ENCODE data around the gene MORF4L2.
A peak's percentile ranks its signal among the peaks of the same experiment; 100 is the strongest.

MORF4L2 gene

GRCh38 chrX:103686199-103687072 lies at the start of gene MORF4L2:
Gene MORF4L2 (minus strand): TSS chrX:103686699. CDS start chrX:103677027, 9,672 bp downstream.
- DNase-seq (ENCODE audit: low spot score) = peak; percentile 76

GRCh38 chrX:103734125-103734760 lies 47.7 kb upstream of the MORF4L2 start:
- DNase-seq (ENCODE audit: low spot score) = no peak

- peak; percentile 32 for DNase-seq (ENCODE audit: low spot score)
Observed at GRCh38 chrX:103733017-103733416, 46.5 kb upstream of the MORF4L2 start.

GRCh38 chrX:103730796-103731493 lies 44.4 kb upstream of the MORF4L2 start:
- DNase-seq (ENCODE audit: low spot score) = peak; percentile 45

GRCh38 chrX:103730147-103730795 lies 43.8 kb upstream of the MORF4L2 start:
- DNase-seq (ENCODE audit: low spot score) = no peak

- DNase-seq (ENCODE audit: low spot score) = no peak
Observed at GRCh38 chrX:103729015-103729414, 42.5 kb upstream of the MORF4L2 start.

GRCh38 chrX:103727115-103727514 lies 40.6 kb upstream of the MORF4L2 start:
- DNase-seq (ENCODE audit: low spot score) = no peak

- DNase-seq (ENCODE audit: low spot score) = no peak
Observed at GRCh38 chrX:103726477-103726876, 40.0 kb upstream of the MORF4L2 start.

GRCh38 chrX:103722505-103722904 lies 36.0 kb upstream of the MORF4L2 start:
- no peak for DNase-seq (ENCODE audit: low spot score)

GRCh38 chrX:103718120-103718519 lies 31.6 kb upstream of the MORF4L2 start:
- no peak for DNase-seq (ENCODE audit: low spot score)

GRCh38 chrX:103716962-103717361 lies 30.5 kb upstream of the MORF4L2 start:
- no peak for DNase-seq (ENCODE audit: low spot score)

GRCh38 chrX:103710609-103711008 lies 24.1 kb upstream of the MORF4L2 start, which contains the start of gene TMEM31:
Gene TMEM31 (plus strand): TSS chrX:103710909. CDS start chrX:103712259, 1,350 bp downstream.
- DNase-seq (ENCODE audit: low spot score) = no peak

GRCh38 chrX:103704863-103705262 lies 18.4 kb upstream of the MORF4L2 start:
- no peak for DNase-seq (ENCODE audit: low spot score)

- no peak for DNase-seq (ENCODE audit: low spot score)
Observed at GRCh38 chrX:103699243-103699642, 12.7 kb upstream of the MORF4L2 start.

GRCh38 chrX:103697687-103698086 lies 11.2 kb upstream of the MORF4L2 start:
- no peak for DNase-seq (ENCODE audit: low spot score)

- no peak for DNase-seq (ENCODE audit: low spot score)
Observed at GRCh38 chrX:103691059-103691458, 4.6 kb upstream of the MORF4L2 start.

- no peak for DNase-seq (ENCODE audit: low spot score)
Observed at GRCh38 chrX:103688946-103689345, 2.4 kb upstream of the MORF4L2 start.

- peak; percentile 46 for DNase-seq (ENCODE audit: low spot score)
Observed at GRCh38 chrX:103687696-103688201, 1.2 kb upstream of the MORF4L2 start.

- peak; percentile 77 for DNase-seq (ENCODE audit: low spot score)
Observed at GRCh38 chrX:103687073-103687695, 685 bp upstream of the MORF4L2 start.

- DNase-seq (ENCODE audit: low spot score) = no peak
Observed at GRCh38 chrX:103685396-103685795, 1.1 kb downstream of the MORF4L2 start.

- DNase-seq (ENCODE audit: low spot score) = no peak
Observed at GRCh38 chrX:103681443-103681842, 5.1 kb downstream of the MORF4L2 start.

Data from D341Med (cell line).